SK-N-MC (cell line): ENCODE measurements around the gene ISG20.

ENCODE experiments used
- DNase-seq: peaks from one replicate; pipeline ENCODE4 v3.0.0-alpha.2; 2011; ENCODE audit warnings: low read depth, low spot score
- H3K27ac ChIP-seq: fragments of 200-600 bp; sonication (generic); 2 replicates; pipeline ENCODE4 v1.5.1; 2016; ENCODE audit warnings: mixed run types
- H3K36me3 ChIP-seq: fragments of 200-600 bp; sonication (generic); 2 replicates; pipeline ENCODE4 v1.6.1; 2017; ENCODE audit warnings: antibody characterized with exemption, low read length, mixed read lengths; ENCODE audit not compliant: insufficient read depth
- H3K4me3 ChIP-seq: fragments of 200-600 bp; sonication (generic); 2 replicates; pipeline ENCODE4 v1.5.1; 2016
- H3K9ac ChIP-seq: fragments of 200-600 bp; sonication (generic); 2 replicates; pipeline ENCODE4 v1.8.0; 2017; ENCODE audit warnings: mixed run types, mixed read lengths; ENCODE audit not compliant: insufficient read length
- H3K9me3 ChIP-seq: fragments of 200-600 bp; sonication (generic); 2 replicates; pipeline ENCODE4 v1.6.1; 2017; ENCODE audit warnings: low read depth, mild to moderate bottlenecking, antibody characterized with exemption, low read length, moderate library complexity, mixed read lengths
- EZH2 ChIP-seq: fragments of 200-600 bp; sonication (generic); IDR thresholded peaks from one replicate; pipeline ENCODE4 v1.6.1; 2017; ENCODE audit warnings: antibody characterized with exemption
- FOXP2 ChIP-seq: optimal IDR thresholded peaks from 2 replicates; pipeline ENCODE3; 2011; ENCODE audit warnings: mild to moderate bottlenecking, moderate library complexity; ENCODE audit not compliant: insufficient read depth; ENCODE audit errors: extremely low read length, control extremely low read depth
- POLR2AphosphoS5 ChIP-seq: IDR thresholded peaks from 2 replicates; pipeline ENCODE4 v1.6.1; 2012; ENCODE audit warnings: mild to moderate bottlenecking, low read depth, low read length, borderline replicate concordance

Gene ISG20

DNA sequence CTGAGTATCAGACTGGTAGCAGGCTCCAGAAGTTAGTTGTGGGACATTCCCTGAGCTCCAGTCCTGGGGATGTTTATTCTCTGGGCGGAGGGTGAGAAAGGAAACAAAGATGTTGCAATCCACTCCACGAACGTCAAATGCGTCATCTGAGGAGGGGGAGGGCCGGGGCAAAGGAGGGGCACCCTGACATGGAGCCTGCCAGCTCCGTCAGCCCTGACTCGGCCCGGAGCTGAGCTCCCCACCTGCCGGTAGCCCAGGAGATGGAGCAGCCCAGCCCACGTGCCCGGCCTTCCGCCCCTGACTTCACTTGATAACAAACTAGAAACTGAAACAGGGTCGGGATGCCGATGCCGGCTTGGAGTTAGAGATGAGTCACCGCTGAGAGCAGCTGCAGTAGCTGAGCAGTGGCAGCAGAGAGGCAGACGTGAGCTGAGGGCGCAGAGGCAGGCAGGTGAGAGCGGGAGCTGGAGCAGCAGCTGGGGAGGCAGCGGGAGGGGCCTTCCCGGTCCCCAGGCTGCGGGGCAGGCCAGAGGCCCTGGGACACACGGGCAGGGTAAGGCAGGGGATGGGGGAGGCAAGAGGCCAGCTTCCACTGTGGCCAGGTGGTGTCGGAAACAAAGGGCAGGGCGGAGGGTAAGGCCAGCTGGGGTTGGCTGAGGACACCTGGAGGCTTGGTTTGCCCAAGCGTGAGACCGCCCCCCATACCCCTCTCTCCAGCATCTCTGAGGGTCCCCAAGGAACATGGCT lies at the start of gene ISG20:
TSS of gene ISG20 (plus strand) at position 391 of the 747 bp plus-strand sequence. CDS start at position 742, 351 bp downstream.
- Histone ChIP-seq H3K36me3 (no peaks in the 10 kb centered on the region), H3K4me3 (peak within 1 kb of the TSS; percentile 77), H3K9ac (peak within 1 kb of the TSS; percentile 7), H3K9me3 (no peaks in the 10 kb centered on the region), H3K27ac (no peak within 1 kb of the TSS)
- no peak for DNase-seq
- TF ChIP-seq EZH2 (no peak), FOXP2 (peak; percentile 92)

DNA sequence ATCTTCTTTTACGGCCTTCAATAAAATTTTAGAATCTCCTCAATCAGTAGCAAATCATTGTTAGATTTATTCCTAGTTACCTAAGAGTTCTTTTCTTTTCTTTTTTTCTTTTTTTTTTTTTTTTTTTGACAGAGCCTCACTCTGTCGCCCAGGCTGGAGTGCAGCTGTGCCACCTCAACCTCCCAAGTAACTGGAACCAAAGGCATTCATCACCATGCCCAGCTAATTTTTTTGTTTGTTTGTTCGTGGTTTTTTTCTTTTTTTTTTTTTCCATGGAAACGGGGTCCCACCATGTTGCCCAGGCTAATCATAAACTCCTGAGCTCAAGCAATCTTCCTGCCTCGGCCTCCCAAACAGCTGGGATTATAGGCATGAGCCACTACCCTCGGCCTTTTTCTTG lies 48.1 kb upstream of the ISG20 start:
- Histone ChIP-seq H3K27ac (no peak overlapping the region), H3K4me3 (no peak overlapping the region), H3K9me3 (no peaks in the 10 kb centered on the region), H3K9ac (no peak overlapping the region), H3K36me3 (no peaks in the 10 kb centered on the region)
- TF ChIP-seq FOXP2 (no peak), POLR2AphosphoS5 (no peak), EZH2 (no peak)
- DNase-seq: no peak

DNA sequence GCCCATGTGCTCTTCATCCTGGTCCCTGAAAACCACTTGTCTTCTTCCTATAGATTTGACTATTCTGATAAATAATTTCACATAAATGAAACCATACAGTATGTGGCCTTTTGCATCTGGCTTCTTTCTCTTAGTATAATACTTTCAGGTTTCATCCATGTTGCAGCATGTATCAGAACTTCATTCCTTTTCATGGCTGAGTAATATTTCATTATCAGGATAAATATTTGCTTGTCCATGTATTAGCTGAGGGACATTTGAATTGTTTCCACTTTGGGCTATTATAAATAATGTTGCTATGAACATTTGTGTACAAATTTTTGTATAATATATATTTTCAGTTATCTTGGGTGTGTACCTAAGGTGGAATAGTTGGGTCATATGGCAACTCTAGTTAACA lies 47.4 kb upstream of the ISG20 start:
- Histone ChIP-seq H3K9me3 (no peaks in the 10 kb centered on the region), H3K36me3 (no peaks in the 10 kb centered on the region), H3K9ac (no peak overlapping the region), H3K4me3 (no peak overlapping the region), H3K27ac (no peak overlapping the region)
- TF ChIP-seq EZH2: no peak
- no peak for TF ChIP-seq FOXP2
- no peak for TF ChIP-seq POLR2AphosphoS5
- no peak for DNase-seq

DNA sequence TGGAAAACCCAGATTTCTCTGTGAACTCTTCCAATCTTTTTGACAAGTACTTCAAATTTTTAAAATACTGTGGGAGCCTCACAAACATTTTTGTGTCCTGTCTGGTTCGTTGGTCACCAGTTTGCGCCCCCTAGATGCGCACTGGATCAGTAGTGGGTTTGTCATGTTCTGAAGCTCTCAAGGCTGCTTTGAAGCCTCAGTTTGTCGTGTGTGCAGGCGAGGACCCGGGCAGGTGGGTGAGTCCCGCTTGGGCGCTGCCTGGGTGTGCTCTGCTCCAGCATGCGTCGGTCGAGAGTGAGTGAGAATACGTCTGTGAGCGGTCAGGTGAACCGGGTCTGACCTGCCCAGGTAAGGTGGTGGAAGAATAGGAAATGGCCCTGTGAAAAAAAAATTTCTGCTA lies 34.9 kb upstream of the ISG20 start:
- no peak overlapping the region for H3K9ac ChIP-seq
- no peaks in the 10 kb centered on the region for H3K36me3 ChIP-seq
- no peak overlapping the region for H3K4me3 ChIP-seq
- H3K9me3 ChIP-seq: no peaks in the 10 kb centered on the region
- no peak for DNase-seq
- H3K27ac ChIP-seq: no peak overlapping the region
- TF ChIP-seq FOXP2: no peak
- no peak for TF ChIP-seq EZH2
- no peak for TF ChIP-seq POLR2AphosphoS5

DNA sequence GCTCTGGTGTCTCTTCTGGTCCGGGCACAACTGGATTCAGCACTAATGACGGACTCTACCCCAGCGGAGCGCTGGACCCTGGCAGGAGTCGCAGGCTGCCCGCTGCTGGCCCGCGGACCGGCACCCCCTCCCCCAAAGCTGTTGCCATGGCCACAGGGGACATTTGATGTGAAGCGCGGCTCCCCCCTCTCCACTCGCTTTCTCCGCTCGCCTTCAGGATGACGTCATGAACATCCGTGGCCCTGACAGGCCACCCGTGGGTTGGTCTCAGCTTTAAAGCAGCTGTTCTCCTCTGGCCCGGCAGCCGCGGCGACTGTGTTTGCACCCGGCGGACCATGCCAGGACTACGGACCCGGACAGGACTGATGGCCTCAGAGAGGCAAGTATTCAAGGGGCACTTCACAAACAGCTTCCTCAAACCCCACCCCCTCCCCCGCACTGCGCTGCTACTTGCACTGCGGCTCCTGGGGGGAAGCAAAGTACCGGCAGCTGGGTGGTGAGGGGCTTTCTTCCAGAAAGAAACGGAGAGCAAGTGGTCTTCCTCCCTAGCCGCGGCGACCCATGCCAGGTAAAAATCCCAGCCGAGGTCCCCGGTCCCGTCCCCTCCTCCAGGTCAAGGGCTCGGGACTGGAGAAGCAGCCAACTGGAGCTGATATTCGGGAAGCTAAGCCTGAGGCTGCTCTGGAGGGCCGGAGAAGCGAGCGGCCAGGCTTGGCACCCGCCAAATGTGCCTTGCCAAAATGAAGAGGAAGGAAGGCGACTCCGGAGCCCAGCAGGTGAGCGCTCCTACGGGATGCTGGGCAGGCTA lies 34.2 kb upstream of the ISG20 start:
- Histone ChIP-seq H3K9me3 (no peaks in the 10 kb centered on the region), H3K36me3 (no peaks in the 10 kb centered on the region), H3K27ac (no peak overlapping the region), H3K9ac (no peak overlapping the region), H3K4me3 (no peak overlapping the region)
- DNase-seq: no peak
- TF ChIP-seq POLR2AphosphoS5: no peak

DNA sequence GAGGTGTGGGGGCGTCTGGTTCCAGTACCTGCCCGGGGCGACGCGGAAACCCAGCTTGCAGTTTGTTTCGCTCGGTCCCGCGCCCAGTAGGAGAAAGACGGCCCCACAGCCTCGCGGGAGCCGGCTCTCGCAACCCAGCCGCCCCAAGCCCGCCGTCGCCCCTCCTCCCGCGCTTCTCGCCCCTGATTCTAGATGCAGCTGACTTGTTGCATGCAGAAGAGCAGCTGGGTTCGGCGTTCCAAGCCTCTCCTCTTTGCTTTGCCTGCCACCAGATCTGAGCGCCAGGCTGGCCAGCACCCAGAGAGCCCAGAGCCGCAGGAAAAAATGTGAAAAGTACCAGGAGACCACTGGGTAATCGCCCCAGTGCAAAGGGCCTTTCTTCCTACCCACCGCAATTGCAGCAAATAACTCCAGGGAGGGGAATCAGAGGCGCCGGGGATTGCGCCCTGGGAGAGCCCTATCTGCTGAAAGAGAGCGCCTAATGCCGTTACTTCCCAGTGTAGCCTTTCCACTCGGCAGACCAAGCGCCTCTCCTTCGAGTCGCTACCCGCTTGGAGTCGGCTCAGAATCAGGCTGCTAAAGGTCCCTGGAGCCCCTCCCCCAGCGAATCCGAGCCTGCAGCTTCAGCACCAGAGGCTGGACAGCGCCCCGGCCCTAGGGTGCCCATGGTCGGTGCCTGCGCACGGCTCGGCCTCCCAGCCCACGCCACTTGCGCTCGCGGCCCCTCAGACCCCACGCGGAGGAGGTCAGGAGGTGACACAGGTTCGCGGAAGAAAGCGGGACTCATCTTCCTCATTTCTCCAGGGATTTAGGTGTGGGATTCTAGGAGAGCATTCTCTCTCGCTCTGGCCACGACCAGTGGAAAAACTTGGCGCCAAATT lies 33.4 kb upstream of the ISG20 start:
- TF ChIP-seq POLR2AphosphoS5 (no peak), FOXP2 (no peak), EZH2 (no peak)
- no peak for DNase-seq
- H3K36me3 ChIP-seq: no peaks in the 10 kb centered on the region
- no peak overlapping the region for H3K9ac ChIP-seq
- H3K9me3 ChIP-seq: no peaks in the 10 kb centered on the region
- no peak overlapping the region for H3K27ac ChIP-seq
- H3K4me3 ChIP-seq: no peak overlapping the region

DNA sequence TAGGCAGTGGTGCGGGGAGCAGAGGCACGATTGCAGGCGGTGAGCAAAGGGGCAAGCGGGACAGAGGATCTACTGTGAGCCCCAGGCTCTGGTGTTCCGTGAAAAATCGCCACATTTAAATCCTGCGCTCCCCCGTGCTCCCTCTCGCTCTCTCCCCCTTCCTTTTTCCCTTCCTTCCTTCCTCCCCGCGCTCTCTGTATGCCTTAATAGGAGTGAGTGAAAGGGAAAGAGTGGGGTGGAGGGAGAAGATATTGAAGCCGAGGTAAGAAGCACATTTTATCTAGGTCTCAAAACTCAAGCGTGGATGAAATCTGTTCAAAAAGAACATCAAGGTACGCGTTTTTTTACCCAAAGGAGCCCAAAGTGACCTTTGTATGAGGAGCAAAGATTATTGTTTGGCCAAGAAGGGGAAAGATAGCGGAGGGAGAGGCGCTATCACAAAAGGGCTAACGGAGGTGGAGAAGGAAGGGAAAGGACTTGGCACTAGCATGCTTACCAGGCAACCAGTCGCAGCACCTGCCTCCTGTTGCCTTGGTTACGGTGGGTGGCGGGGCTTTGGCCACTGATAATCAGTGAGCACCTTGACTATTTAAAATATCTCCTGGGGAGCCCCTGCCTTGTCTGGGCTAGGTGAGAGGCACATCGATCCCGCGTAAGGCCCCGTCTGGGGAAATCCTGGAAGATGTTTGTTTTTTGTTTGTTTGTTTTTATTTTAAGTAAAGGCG lies 32.6 kb upstream of the ISG20 start:
- Histone ChIP-seq H3K9me3 (no peaks in the 10 kb centered on the region), H3K9ac (no peak overlapping the region), H3K36me3 (no peaks in the 10 kb centered on the region), H3K4me3 (no peak overlapping the region), H3K27ac (no peak overlapping the region)
- no peak for DNase-seq
- TF ChIP-seq EZH2: no peak
- TF ChIP-seq POLR2AphosphoS5: no peak
- no peak for TF ChIP-seq FOXP2

DNA sequence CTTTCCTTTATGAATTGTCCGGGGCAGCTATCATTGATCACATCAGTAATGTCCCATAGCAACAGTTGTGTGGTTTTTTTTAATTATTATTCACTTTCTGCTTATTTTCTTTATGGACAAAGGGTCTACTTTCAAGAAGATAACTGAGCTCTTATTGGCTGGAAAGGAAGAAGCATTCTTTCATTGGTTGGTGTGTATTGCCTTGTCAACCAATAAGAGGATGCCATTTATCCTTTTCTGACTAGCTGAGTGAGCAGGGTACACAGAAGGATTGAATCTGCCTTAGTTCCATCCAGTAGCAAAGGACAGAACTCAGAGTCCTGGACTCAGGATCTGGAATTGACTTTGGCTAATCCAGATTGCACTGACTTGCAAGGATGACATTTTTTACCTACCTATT lies 30.9 kb upstream of the ISG20 start:
- no peak for DNase-seq
- Histone ChIP-seq H3K27ac (no peak overlapping the region), H3K9me3 (no peaks in the 10 kb centered on the region), H3K9ac (no peak overlapping the region), H3K4me3 (no peak overlapping the region), H3K36me3 (no peaks in the 10 kb centered on the region)
- no peak for TF ChIP-seq POLR2AphosphoS5
- no peak for TF ChIP-seq FOXP2
- no peak for TF ChIP-seq EZH2
